HG02852 (cell line): ENCODE results near the gene ARHGAP24.
A peak's percentile ranks its signal among the peaks of the same experiment; 100 is the strongest.
"Not testable (repeated sequence)": the region's sequence is repeated elsewhere in the genome, so short reads cannot be mapped to it uniquely, and the experiment has no call there.

Source experiments
- ATAC-seq: cut with Tn5 transposase; IDR thresholded peaks from one replicate; pipeline ENCODE4 v1.9.1; 2021; ENCODE audit warnings: mild to moderate bottlenecking, moderate library complexity; ENCODE audit not compliant: unreplicated experiment

The ARHGAP24 gene

GRCh38 chr4:85993641-85994040 is 518.7 kb downstream of the ARHGAP24 start:
- no peak for ATAC-seq

- ATAC-seq = no peak
Measured at GRCh38 chr4:85994576-85994975, 519.6 kb downstream of the ARHGAP24 start.

GRCh38 chr4:85995361-85995760 is 520.4 kb downstream of the ARHGAP24 start:
- ATAC-seq = no peak

GRCh38 chr4:86001591-86001990 is 526.6 kb downstream of the ARHGAP24 start:
- ATAC-seq = no peak

GRCh38 chr4:86004030-86004429 is 529.1 kb downstream of the ARHGAP24 start:
- ATAC-seq = no peak

- no peak for ATAC-seq
Measured at GRCh38 chr4:86006057-86006456, 531.1 kb downstream of the ARHGAP24 start.

GRCh38 chr4:86007042-86007441 is 532.1 kb downstream of the ARHGAP24 start:
- ATAC-seq = no peak

- ATAC-seq = no peak
Measured at GRCh38 chr4:86011117-86011516, 536.2 kb downstream of the ARHGAP24 start.

- ATAC-seq = no peak
Measured at GRCh38 chr4:86013621-86014020, 538.7 kb downstream of the ARHGAP24 start.

- peak; percentile 88 for ATAC-seq
Measured at GRCh38 chr4:86014599-86014998, 539.6 kb downstream of the ARHGAP24 start.

- ATAC-seq = no peak
Measured at GRCh38 chr4:86015412-86016350, 540.7 kb downstream of the ARHGAP24 start.

GRCh38 chr4:86019362-86019761 is 544.4 kb downstream of the ARHGAP24 start:
- ATAC-seq = no peak

GRCh38 chr4:86019906-86020305 is 545.0 kb downstream of the ARHGAP24 start:
- ATAC-seq = no peak

- not testable (repeated sequence) for ATAC-seq
Measured at GRCh38 chr4:86021671-86022070, 546.7 kb downstream of the ARHGAP24 start.

GRCh38 chr4:86026720-86027119 is 551.8 kb downstream of the ARHGAP24 start:
- no peak for ATAC-seq

- no peak for ATAC-seq
Measured at GRCh38 chr4:86031927-86032326, 557.0 kb downstream of the ARHGAP24 start.

GRCh38 chr4:86032476-86033022 is 557.6 kb downstream of the ARHGAP24 start:
- ATAC-seq = no peak

- no peak for ATAC-seq
Measured at GRCh38 chr4:86033171-86033570, 558.2 kb downstream of the ARHGAP24 start.

GRCh38 chr4:86034616-86035015 is 559.7 kb downstream of the ARHGAP24 start:
- ATAC-seq = no peak

- ATAC-seq = no peak
Measured at GRCh38 chr4:86035688-86036087, 560.7 kb downstream of the ARHGAP24 start.

- no peak for ATAC-seq
Measured at GRCh38 chr4:86036736-86037135, 561.8 kb downstream of the ARHGAP24 start.

- ATAC-seq = no peak
Measured at GRCh38 chr4:86038037-86038436, 563.1 kb downstream of the ARHGAP24 start.
